Uterus (tissue), 4 donors: Measurements from ENCODE around the gene MDFIC. TPM values are rescaled to one million over a fixed set of nuclear protein-coding genes. Genes with fewer than 3 reads are reported as not detected.

ENCODE experiments used
- DNase-seq, 2 donors: peaks; one replicate each; pipeline ENCODE4 v3.0.0-alpha.2; 2019 to 2020
- H3K27ac ChIP-seq, 2 donors: fragments of 200-600 bp; sonication (generic); 1 replicate in 1 of 2; 2 replicates in 1 of 2; pipeline ENCODE4 v1.5.1; 2016 to 2018
- H3K27me3 ChIP-seq, 2 donors: fragments of 200-600 bp; sonication (generic); one replicate each; pipeline ENCODE4 v1.5.1; 2018 to 2019; ENCODE audit warnings: control low read depth in 1 of 2
- H3K36me3 ChIP-seq, 2 donors: fragments of 200-600 bp; sonication (generic); one replicate each; pipeline ENCODE4 v1.5.1; 2019; ENCODE audit warnings: control low read depth in 1 of 2
- H3K4me1 ChIP-seq, 2 donors: fragments of 200-600 bp; sonication (generic); one replicate each; pipeline ENCODE4 v1.5.1; 2018 to 2019; ENCODE audit warnings: control low read depth in 1 of 2
- H3K4me3 ChIP-seq, 2 donors: fragments of 200-600 bp; sonication (generic); 1 replicate in 1 of 2; 2 replicates in 1 of 2; pipeline ENCODE4 v1.5.1; 2018 to 2019; ENCODE audit warnings: mild to moderate bottlenecking in 1 of 2
- H3K9me3 ChIP-seq, 2 donors: fragments of 200-600 bp; sonication (generic); one replicate each; pipeline ENCODE4 v1.5.1; 2019; ENCODE audit warnings: control low read depth in 1 of 2
- CTCF ChIP-seq, 4 experiments: fragments of 200-600 bp in 2 of 4; fragments of 450-650 bp in 2 of 4; sonication (generic) in 2 of 4; IDR thresholded peaks; one replicate each; pipeline ENCODE4 v1.5.1; 2016 to 2019; ENCODE audit warnings: antibody characterized with exemption in 4 of 4, mild to moderate bottlenecking in 2 of 4, moderate library complexity in 1 of 4
- POLR2A ChIP-seq, 2 donors: fragments of 450-650 bp; IDR thresholded peaks; one replicate each; pipeline ENCODE4 v1.6.1; 2016; ENCODE audit warnings: antibody characterized with exemption in 2 of 2, mild to moderate bottlenecking in 1 of 2, moderate library complexity in 1 of 2
- intact Hi-C: fragments of 100-400 bp; cut with DNase I; formaldehyde crosslinking; loops from one replicate; pipeline ENCODE4 v1.15.1; 2023; ENCODE audit warnings: low total_unique reads
- total RNA-seq, 4 donors: library from RNA; depleted of rRNA in 3 of 4; stranded (reverse); fragments of >200 nt in 3 of 4; gene quantifications; one replicate each; pipeline versions ENCODE4 v1.1.0 to v1.2.4, GENCODE V29; 2014 to 2023
- donor health status: DM: yes; HTN: yes; CAD: no.

The MDFIC gene
- total RNA-seq, 4 donors from 2014 or later = 35.8 to 79.2 (median 66.1) TPM

DNA sequence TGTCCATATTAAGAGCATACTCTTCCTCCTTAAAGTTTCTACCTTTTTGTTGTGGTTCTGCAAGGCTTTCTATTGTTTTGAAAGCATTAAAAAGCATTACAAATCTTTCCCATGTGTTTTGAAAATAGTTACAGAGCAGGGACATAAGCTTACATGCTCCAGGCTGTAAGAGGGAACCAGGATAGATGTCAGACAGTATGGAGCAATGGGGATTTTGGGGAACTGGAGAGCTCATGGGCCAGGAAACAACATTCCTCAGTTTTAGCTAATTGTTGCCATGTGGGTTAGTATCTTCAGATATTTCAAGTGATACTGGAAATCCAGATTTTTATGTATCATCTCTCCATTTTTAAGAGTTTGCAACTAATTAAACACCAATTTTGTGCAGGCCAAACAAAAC lies 3.5 kb downstream of the MDFIC start:
- intact Hi-C loops = no loop called here
- TF ChIP-seq CTCF (IDR thresholded peaks at IDR 0.05) (no peak), POLR2A (IDR thresholded peaks at IDR 0.05) (no peak)
- no peaks in the 10 kb centered on the region for H3K27me3 ChIP-seq
- H3K36me3 ChIP-seq = no peaks in the 10 kb centered on the region
- H3K4me1 ChIP-seq = peaks cover 0 to 8% of the 10 kb centered on the region in 2 donors
- peak overlapping the region; percentile 26 to 96 for H3K27ac ChIP-seq
- no peak for DNase-seq
- H3K4me3 ChIP-seq = no peak overlapping the region
- H3K9me3 ChIP-seq = no peaks in the 10 kb centered on the region

DNA sequence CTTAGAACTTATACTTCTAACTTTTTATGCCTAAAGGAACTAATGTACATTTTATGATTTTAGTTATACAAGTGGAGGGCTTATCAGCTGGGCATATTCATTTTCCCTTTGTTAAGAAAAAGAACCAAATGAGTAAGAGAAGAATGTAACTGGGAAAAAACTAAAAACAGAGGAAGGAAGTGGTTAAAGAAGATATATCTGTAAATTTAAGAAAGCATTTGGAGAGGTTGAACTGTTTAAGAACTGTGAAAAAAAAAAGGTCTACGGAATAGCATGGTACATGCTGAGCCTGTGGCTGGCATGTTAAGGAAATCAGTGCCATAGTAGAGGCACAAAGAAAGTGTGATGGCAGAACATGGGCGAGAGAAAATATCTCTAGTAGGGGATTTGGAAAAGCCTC lies 6.2 kb downstream of the MDFIC start:
- Histone ChIP-seq H3K4me1 (peaks cover 0 to 8% of the 10 kb centered on the region in 2 donors), H3K4me3 (no peak overlapping the region), H3K27ac (no peak overlapping the region), H3K27me3 (no peaks in the 10 kb centered on the region), H3K36me3 (no peaks in the 10 kb centered on the region), H3K9me3 (no peaks in the 10 kb centered on the region)
- intact Hi-C loops = no loop called here
- DNase-seq = no peak
- TF ChIP-seq CTCF (IDR thresholded peaks at IDR 0.05) (no peak), POLR2A (IDR thresholded peaks at IDR 0.05) (no peak)

- no peaks in the 10 kb centered on the region for H3K36me3 ChIP-seq
- H3K4me1 ChIP-seq = peaks cover 0 to 11% of the 10 kb centered on the region in 2 donors
- no peak overlapping the region for H3K27ac ChIP-seq
- intact Hi-C loops = no loop called here
- TF ChIP-seq CTCF (IDR thresholded peaks at IDR 0.05) (no peak), POLR2A (IDR thresholded peaks at IDR 0.05) (no peak)
- H3K27me3 ChIP-seq = no peaks in the 10 kb centered on the region
- DNase-seq = no peak
- H3K4me3 ChIP-seq = no peak overlapping the region
- H3K9me3 ChIP-seq = no peaks in the 10 kb centered on the region
Observed at GRCh38 chr7:114929570-114929969, 7.7 kb downstream of the MDFIC start.

DNA sequence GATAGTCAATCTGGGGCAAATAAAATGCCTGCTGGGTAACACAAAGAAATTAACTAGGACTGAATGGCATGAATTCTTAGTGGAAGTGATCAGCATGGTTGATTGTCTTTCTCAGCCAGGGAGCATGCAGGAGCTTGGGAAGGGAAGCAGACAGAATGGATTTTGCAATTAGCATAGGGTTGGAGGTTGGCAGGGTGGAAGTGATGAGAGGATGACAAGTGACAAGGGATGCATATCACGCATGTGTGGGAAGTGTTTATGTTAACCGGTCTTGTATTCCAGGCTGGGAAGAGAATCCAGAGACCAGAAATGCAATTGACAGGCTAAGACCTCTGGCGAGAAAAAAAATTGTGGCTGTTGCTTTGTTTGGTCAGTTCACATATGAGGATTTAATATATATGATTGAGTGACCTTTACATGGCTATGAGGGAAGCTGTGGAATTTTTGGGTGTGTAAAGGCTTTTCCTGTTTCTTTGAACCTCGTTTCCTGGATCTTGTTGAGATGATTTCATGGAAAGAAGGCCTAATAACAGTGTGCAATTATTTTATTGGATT lies 8.3 kb downstream of the MDFIC start:
- DNase-seq = no peak
- Histone ChIP-seq H3K9me3 (no peaks in the 10 kb centered on the region), H3K4me3 (no peak overlapping the region), H3K36me3 (no peaks in the 10 kb centered on the region), H3K4me1 (peaks cover 0 to 17% of the 10 kb centered on the region in 2 donors), H3K27ac (no peak overlapping the region), H3K27me3 (no peaks in the 10 kb centered on the region)
- TF ChIP-seq POLR2A (IDR thresholded peaks at IDR 0.05) (no peak), CTCF (IDR thresholded peaks at IDR 0.05) (no peak)
- intact Hi-C loops = no loop called here

- Histone ChIP-seq H3K27ac (peak overlapping the region in 1 of 2 donors; percentile 47), H3K4me3 (no peak overlapping the region), H3K4me1 (peaks cover 0 to 18% of the 10 kb centered on the region in 2 donors), H3K36me3 (no peaks in the 10 kb centered on the region), H3K9me3 (no peaks in the 10 kb centered on the region), H3K27me3 (no peaks in the 10 kb centered on the region)
- TF ChIP-seq CTCF (IDR thresholded peaks at IDR 0.05) = no peak
- TF ChIP-seq POLR2A (IDR thresholded peaks at IDR 0.05) = no peak
- intact Hi-C loops = no loop called here
- no peak for DNase-seq
Observed at GRCh38 chr7:114930829-114931655, 9.1 kb downstream of the MDFIC start.
